A549 (cell line): ENCODE measurements around the gene ABCB1. TPM values are rescaled to one million over a fixed set of nuclear protein-coding genes. Genes with fewer than 3 reads are reported as not detected.

ENCODE experiments used
- ATAC-seq, 2 experiments: fragments of 200-7000 bp in 1 of 2; fragments of >200 bp in 1 of 2; cut with Nextera tagmentation in 1 of 2; cut with Tn5 transposase in 1 of 2; 3 replicates each; pipeline versions ENCODE4 v1.8.0 to v1.9.1; 2018 to 2020; ENCODE audit warnings: mild to moderate bottlenecking in 1 of 2, moderate library complexity in 1 of 2
- CTCF ChIA-PET: fragments of 300-600 bp; sonication (Branson Sonifier 250); formaldehyde crosslinking; extraction: SDS; loops from one replicate; lab custom pipeline; 2021; ENCODE audit warnings: antibody characterized with exemption, inconsistent platforms; lab: Yijun Ruan, JAX
- POLR2A ChIA-PET: fragments of 350-600 bp; formaldehyde crosslinking; extraction: SDS; loops from one replicate; lab custom pipeline; 2021; ENCODE audit warnings: antibody characterized with exemption, inconsistent platforms; lab: Yijun Ruan, JAX
- DNase-seq, 2 experiments: peaks; one replicate each; pipeline versions ENCODE4 v3.0.0 to v3.0.0-alpha.2; 2011 to 2016; ENCODE audit warnings: low read depth in 1 of 2, low spot score in 1 of 2
- FAIRE-seq: peaks from 2 replicates; lab custom pipeline; 2011; peaks lifted over from hg19 to GRCh38; lab: Jason Lieb, UNC
- H3K27ac ChIP-seq, 2 experiments: fragments of >200 bp; sonication (Bioruptor Twin); formaldehyde crosslinking; 3 replicates each; pipeline ENCODE4 v1.5.1; 2016 to 2017
- H3K4me1 ChIP-seq: fragments of >200 bp; sonication (Bioruptor Twin); formaldehyde crosslinking; 3 replicates; pipeline ENCODE4 v1.6.1; 2016
- H3K4me2 ChIP-seq: fragments of >200 bp; sonication (Bioruptor Twin); formaldehyde crosslinking; 3 replicates; pipeline ENCODE4 v1.6.1; 2016
- H3K4me3 ChIP-seq: fragments of >200 bp; sonication (Bioruptor Twin); formaldehyde crosslinking; 3 replicates; pipeline ENCODE4 v1.5.1; 2016
- H3K9me3 ChIP-seq: fragments of >200 bp; sonication (Bioruptor Twin); formaldehyde crosslinking; 3 replicates; pipeline ENCODE4 v1.6.1; 2016
- BHLHE40 ChIP-seq: IDR thresholded peaks from 2 replicates; pipeline ENCODE4 v1.6.1; 2012; ENCODE audit warnings: low read depth, low read length, inconsistent platforms
- CHD2 ChIP-seq: fragments of 150-350 bp; IDR thresholded peaks from 2 replicates; pipeline ENCODE4 v1.6.1; 2014; ENCODE audit warnings: low read length; ENCODE audit not compliant: partially characterized antibody
- CHD4 ChIP-seq: fragments of 200-600 bp; sonication (generic); IDR thresholded peaks from 2 replicates; pipeline ENCODE4 v1.6.1; 2016; ENCODE audit warnings: antibody characterized with exemption, mild to moderate bottlenecking, borderline replicate concordance
- EHF ChIP-seq: fragments of 250-450 bp; sonication (Bioruptor Pico); IDR thresholded peaks from 2 replicates; pipeline ENCODE4 v1.5.0; 2020; ENCODE audit warnings: mild to moderate bottlenecking
- EHMT2 ChIP-seq: fragments of 200-600 bp; sonication (generic); IDR thresholded peaks from 2 replicates; pipeline ENCODE4 v1.6.1; 2016; ENCODE audit warnings: antibody characterized with exemption, low read depth, mild to moderate bottlenecking, moderate library complexity
- HOXA7 ChIP-seq: fragments of 250-450 bp; sonication (Bioruptor Pico); IDR thresholded peaks from 2 replicates; pipeline ENCODE4 v1.5.0; 2020; ENCODE audit warnings: mild to moderate bottlenecking, moderate library complexity
- HOXB13 ChIP-seq: fragments of 250-450 bp; sonication (Bioruptor Pico); IDR thresholded peaks from 2 replicates; pipeline ENCODE4 v1.5.0; 2020; ENCODE audit warnings: low read depth, mild to moderate bottlenecking, moderate library complexity
- JUNB ChIP-seq: fragments of >200 bp; sonication (Bioruptor Twin); formaldehyde crosslinking; IDR thresholded peaks from 2 replicates; pipeline ENCODE4 v1.6.1; 2016
- MYC ChIP-seq: IDR thresholded peaks from 2 replicates; pipeline ENCODE4 v1.6.1; 2012; ENCODE audit warnings: mild to moderate bottlenecking, inconsistent platforms, low read length, improper control_type of control experiment, borderline replicate concordance
- NFE2L2 ChIP-seq: fragments of 150-350 bp; conservative IDR thresholded peaks from 2 replicates; pipeline ENCODE4 v1.6.1; 2014; ENCODE audit warnings: low read length
- NPAS2 ChIP-seq: fragments of 250-450 bp; sonication (Bioruptor Pico); IDR thresholded peaks from 2 replicates; pipeline ENCODE4 v1.8.0; 2022; ENCODE audit warnings: mild to moderate bottlenecking, moderate library complexity, borderline replicate concordance
- NR3C1 ChIP-seq: fragments of >200 bp; sonication (Bioruptor Twin); formaldehyde crosslinking; IDR thresholded peaks from 3 replicates; pipeline ENCODE4 v1.6.1; 2017
- PHF8 ChIP-seq: fragments of 200-600 bp; sonication (generic); IDR thresholded peaks from 2 replicates; pipeline ENCODE4 v1.6.1; 2016; ENCODE audit warnings: low read depth, mild to moderate bottlenecking, antibody characterized with exemption, moderate library complexity, borderline replicate concordance
- RAD21 ChIP-seq, 2 experiments: fragments of >200 bp in 1 of 2; sonication (Bioruptor Twin) in 1 of 2; formaldehyde crosslinking in 1 of 2; IDR thresholded peaks in 1 of 2; conservative IDR thresholded peaks in 1 of 2; 2 replicates in 1 of 2; 3 replicates in 1 of 2; pipeline ENCODE4 v1.6.1; 2012 to 2018; ENCODE audit warnings: inconsistent platforms in 1 of 2
- RARB ChIP-seq: fragments of 250-450 bp; sonication (Bioruptor Pico); IDR thresholded peaks from 2 replicates; pipeline ENCODE4 v1.8.0; 2021; ENCODE audit warnings: mild to moderate bottlenecking, moderate library complexity
- SMC3 ChIP-seq: fragments of >200 bp; sonication (Bioruptor Twin); formaldehyde crosslinking; IDR thresholded peaks from 3 replicates; pipeline ENCODE4 v1.6.1; 2018; ENCODE audit warnings: inconsistent platforms
- TFCP2L1 ChIP-seq: fragments of 250-450 bp; sonication (Bioruptor Pico); IDR thresholded peaks from 2 replicates; pipeline ENCODE4 v1.5.0; 2021; ENCODE audit warnings: mild to moderate bottlenecking
- ZSCAN20 ChIP-seq: fragments of 250-450 bp; sonication (Bioruptor Pico); IDR thresholded peaks from 2 replicates; pipeline ENCODE4 v1.8.0; 2022; ENCODE audit warnings: mild to moderate bottlenecking, moderate library complexity
- WGBS: methylation state at CpG from one replicate; pipeline ENCODE4 v1.1.6; 2017; ENCODE audit errors: missing lambda C conversion rate; 5-methylcytosine and 5-hydroxymethylcytosine counted together
- polyA plus RNA-seq, 4 experiments: library from polyadenylated mRNA; depleted of rRNA in 3 of 4; stranded (reverse); fragments of >200 nt; fragmentation: RNase III in 1 of 4; extraction: RNeasy Plus Mini Kit Qiagen cat#74134 plus additional on column Dnase treatment in 1 of 4; gene quantifications; 2 replicates in 3 of 4; 3 replicates in 1 of 4; pipeline ENCODE4 v1.2.3, GENCODE V29; 2011 to 2017
- TF ChIP-seq, protein P1 (sequence below): fragments of 250-450 bp; sonication (Bioruptor Pico); IDR thresholded peaks from 2 replicates; pipeline ENCODE4 v1.5.0; 2020; ENCODE audit warnings: low read depth, mild to moderate bottlenecking, moderate library complexity
- TF ChIP-seq, protein P2 (sequence below): fragments of 250-450 bp; sonication (Bioruptor Pico); IDR thresholded peaks from 2 replicates; pipeline ENCODE4 v1.5.0; 2021; ENCODE audit warnings: mild to moderate bottlenecking, moderate library complexity, borderline replicate concordance
- TF ChIP-seq, protein P3 (sequence below): IDR thresholded peaks from 2 replicates; pipeline ENCODE4 v1.6.1; 2012
- TF ChIP-seq, protein P4 (sequence below): IDR thresholded peaks from 2 replicates; pipeline ENCODE4 v1.6.1; 2012; ENCODE audit warnings: low read depth, borderline replicate concordance

ABCB1 gene
- polyA plus RNA-seq, 2 of the 4 experiments (the other 2 are of a cell fraction): 0.05 TPM; not detected in 1

DNA sequence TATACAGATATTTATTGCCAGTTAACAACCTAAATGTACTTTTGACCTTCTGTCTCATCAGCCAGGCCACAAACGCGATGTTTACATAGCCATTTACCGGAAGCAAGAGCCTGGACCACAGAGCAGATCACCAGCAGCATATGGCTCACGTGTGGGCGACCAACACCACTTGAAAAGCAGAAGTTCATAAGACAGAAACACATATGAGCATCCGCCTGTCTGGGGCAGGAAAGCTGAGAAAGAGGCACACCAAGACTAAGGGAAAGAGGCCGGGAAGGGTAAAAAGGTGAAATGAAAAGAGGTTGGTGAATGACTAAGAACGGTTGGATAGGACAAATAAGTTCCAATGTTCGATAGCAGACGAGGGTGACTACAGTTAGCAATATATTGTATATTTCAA lies 1.3 kb downstream of the ABCB1 start:
- DNase-seq: no peak
- POLR2A ChIA-PET: no interaction called here
- no peaks in the 10 kb centered on the region for H3K9me3 ChIP-seq
- no peak for FAIRE-seq
- CTCF ChIA-PET: interaction anchor here (1.5 kb wide), 1 partner anchor 19 kb away, joined by 3 read pairs; no protein-coding TSS in a partner anchor
- H3K4me2 ChIP-seq: no peak overlapping the region
- ATAC-seq: no peak
- WGBS: 16% methylated on average over 10 of the region's 10 CpGs
- H3K4me1 ChIP-seq: no peaks in the 10 kb centered on the region; the same call in 2 of the 3 replicates
- no peak overlapping the region for H3K4me3 ChIP-seq
- TF ChIP-seq HOXA7 (CRISPR knock-in tag) (no peak), NFE2L2 (no peak), SMC3 (no peak), CHD2 (no peak)
- H3K27ac ChIP-seq: no peak overlapping the region

DNA sequence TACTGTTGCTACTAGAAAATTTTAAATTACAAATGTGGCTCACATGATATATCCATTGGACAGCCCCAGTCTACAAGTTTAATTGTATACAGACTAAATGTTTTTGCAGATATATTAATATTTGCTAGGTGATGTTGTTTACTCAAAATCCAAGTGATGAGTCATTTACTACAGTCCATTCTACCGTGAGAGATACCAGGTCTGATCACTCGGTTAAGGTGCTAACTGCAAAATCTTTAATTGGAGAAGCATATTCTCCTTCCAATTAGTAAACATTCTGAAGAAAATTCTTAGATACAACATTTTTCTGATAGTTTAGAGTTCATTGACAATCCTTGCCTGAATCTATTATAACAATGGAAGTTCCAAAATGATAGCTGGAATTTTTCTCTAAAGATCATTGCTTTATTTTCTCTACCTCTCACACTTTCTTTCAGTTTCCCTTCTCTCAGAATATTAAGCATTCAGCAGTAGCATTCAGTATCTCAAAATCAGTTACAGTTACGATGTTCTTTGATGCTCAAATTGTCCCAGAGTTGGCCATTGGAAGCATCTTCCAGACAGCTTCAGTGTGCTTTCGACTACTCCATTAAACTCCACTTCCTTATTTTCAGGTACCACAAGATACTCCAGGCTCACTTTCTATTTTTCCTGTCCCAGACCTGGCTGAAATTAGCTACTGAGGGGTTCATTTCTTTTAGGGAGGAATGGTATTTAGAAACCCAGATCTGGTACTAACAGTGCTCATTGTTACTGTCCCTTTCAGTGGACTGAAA lies 2.3 kb downstream of the ABCB1 start:
- no peaks in the 10 kb centered on the region for H3K9me3 ChIP-seq
- ChIA-PET CTCF (no interaction called here), POLR2A (no interaction called here)
- TF ChIP-seq RARB (CRISPR knock-in tag) (no peak), MYC (no peak), NR3C1 (no peak), BHLHE40 (no peak), HOXB13 (CRISPR knock-in tag) (no peak), RAD21 (conservative IDR thresholded peaks at IDR 0.05 in 1 of 2, IDR thresholded peaks at IDR 0.05 in 1 of 2) (no peak), PHF8 (no peak), JUNB (no peak), HOXA7 (CRISPR knock-in tag) (no peak), EHF (no peak), CHD4 (no peak), SMC3 (no peak), NPAS2 (CRISPR knock-in tag) (no peak), TFCP2L1 (no peak), EHMT2 (no peak), ZSCAN20 (CRISPR knock-in tag) (no peak)
- TF ChIP-seq, protein P1, sequence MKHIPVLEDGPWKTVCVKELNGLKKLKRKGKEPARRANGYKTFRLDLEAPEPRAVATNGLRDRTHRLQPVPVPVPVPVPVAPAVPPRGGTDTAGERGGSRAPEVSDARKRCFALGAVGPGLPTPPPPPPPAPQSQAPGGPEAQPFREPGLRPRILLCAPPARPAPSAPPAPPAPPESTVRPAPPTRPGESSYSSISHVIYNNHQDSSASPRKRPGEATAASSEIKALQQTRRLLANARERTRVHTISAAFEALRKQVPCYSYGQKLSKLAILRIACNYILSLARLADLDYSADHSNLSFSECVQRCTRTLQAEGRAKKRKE (CRISPR knock-in tag): no peak
- TF ChIP-seq, protein P2, sequence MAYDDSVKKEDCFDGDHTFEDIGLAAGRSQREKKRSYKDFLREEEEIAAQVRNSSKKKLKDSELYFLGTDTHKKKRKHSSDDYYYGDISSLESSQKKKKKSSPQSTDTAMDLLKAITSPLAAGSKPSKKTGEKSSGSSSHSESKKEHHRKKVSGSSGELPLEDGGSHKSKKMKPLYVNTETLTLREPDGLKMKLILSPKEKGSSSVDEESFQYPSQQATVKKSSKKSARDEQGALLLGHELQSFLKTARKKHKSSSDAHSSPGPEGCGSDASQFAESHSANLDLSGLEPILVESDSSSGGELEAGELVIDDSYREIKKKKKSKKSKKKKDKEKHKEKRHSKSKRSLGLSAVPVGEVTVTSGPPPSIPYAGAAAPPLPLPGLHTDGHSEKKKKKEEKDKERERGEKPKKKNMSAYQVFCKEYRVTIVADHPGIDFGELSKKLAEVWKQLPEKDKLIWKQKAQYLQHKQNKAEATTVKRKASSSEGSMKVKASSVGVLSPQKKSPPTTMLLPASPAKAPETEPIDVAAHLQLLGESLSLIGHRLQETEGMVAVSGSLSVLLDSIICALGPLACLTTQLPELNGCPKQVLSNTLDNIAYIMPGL (CRISPR knock-in tag): no peak
- TF ChIP-seq, protein P3, sequence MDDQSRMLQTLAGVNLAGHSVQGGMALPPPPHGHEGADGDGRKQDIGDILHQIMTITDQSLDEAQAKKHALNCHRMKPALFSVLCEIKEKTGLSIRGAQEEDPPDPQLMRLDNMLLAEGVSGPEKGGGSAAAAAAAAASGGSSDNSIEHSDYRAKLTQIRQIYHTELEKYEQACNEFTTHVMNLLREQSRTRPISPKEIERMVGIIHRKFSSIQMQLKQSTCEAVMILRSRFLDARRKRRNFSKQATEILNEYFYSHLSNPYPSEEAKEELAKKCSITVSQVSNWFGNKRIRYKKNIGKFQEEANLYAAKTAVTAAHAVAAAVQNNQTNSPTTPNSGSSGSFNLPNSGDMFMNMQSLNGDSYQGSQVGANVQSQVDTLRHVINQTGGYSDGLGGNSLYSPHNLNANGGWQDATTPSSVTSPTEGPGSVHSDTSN: no peak
- TF ChIP-seq, protein P4, sequence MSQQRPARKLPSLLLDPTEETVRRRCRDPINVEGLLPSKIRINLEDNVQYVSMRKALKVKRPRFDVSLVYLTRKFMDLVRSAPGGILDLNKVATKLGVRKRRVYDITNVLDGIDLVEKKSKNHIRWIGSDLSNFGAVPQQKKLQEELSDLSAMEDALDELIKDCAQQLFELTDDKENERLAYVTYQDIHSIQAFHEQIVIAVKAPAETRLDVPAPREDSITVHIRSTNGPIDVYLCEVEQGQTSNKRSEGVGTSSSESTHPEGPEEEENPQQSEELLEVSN: no peak
- no peaks in the 10 kb centered on the region; the same call in 2 of the 3 replicates for H3K4me1 ChIP-seq
- ATAC-seq: no peak
- no peak overlapping the region for H3K4me2 ChIP-seq
- H3K27ac ChIP-seq: no peak overlapping the region
- 21% methylated on average over 4 of the region's 4 CpGs for WGBS
- no peak for DNase-seq
- H3K4me3 ChIP-seq: no peak overlapping the region
- no peak for FAIRE-seq
